Body of pancreas (tissue), 4 donors: ENCODE measurements around the gene RANBP10.

ENCODE experiments used
- POLR2A ChIP-seq, 3 donors: fragments of 450-650 bp; IDR thresholded peaks; one replicate each; pipeline ENCODE4 v1.6.1; 2016; ENCODE audit warnings: antibody characterized with exemption in 3 of 3, mild to moderate bottlenecking in 2 of 3
- TF ChIP-seq, protein P1 (sequence below), 7 experiments: fragments of 450-650 bp in 4 of 7; fragments of 200-600 bp in 3 of 7; sonication (generic) in 3 of 7; IDR thresholded peaks; one replicate each; pipeline ENCODE4 v1.5.1; 2016 to 2019; ENCODE audit warnings: antibody characterized with exemption in 7 of 7

DNA sequence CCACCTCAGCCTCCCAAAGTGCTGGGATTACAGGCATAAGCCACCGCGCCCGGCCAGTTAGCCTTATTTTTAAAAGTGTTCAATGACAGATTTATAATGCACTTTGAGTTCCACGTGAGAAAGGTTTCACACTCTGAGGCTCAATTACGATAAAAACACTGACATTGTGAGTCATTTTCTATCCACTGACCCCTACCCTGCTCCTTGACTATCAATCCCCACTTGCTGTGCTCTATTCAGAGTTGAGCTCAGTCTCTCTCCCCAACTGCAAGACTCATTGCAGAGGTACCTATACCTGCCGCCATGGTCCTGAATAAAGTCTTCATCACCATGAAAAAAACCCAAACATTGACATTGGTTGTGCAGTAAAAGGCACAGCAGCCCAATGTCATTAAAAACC, 95.8 kb downstream of the RANBP10 start:
- TF ChIP-seq, protein P1, sequence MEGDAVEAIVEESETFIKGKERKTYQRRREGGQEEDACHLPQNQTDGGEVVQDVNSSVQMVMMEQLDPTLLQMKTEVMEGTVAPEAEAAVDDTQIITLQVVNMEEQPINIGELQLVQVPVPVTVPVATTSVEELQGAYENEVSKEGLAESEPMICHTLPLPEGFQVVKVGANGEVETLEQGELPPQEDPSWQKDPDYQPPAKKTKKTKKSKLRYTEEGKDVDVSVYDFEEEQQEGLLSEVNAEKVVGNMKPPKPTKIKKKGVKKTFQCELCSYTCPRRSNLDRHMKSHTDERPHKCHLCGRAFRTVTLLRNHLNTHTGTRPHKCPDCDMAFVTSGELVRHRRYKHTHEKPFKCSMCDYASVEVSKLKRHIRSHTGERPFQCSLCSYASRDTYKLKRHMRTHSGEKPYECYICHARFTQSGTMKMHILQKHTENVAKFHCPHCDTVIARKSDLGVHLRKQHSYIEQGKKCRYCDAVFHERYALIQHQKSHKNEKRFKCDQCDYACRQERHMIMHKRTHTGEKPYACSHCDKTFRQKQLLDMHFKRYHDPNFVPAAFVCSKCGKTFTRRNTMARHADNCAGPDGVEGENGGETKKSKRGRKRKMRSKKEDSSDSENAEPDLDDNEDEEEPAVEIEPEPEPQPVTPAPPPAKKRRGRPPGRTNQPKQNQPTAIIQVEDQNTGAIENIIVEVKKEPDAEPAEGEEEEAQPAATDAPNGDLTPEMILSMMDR (IDR thresholded peaks at IDR 0.05) = no peak
- no peak for TF ChIP-seq POLR2A (IDR thresholded peaks at IDR 0.05)
